PC-3 (cell line): Measurements from ENCODE around the gene SLC23A2.

ENCODE experiments used
- EZH2 ChIP-seq: fragments of 300-600 bp; sonication (generic); IDR thresholded peaks from one replicate; pipeline ENCODE4 v1.6.1; 2017; ENCODE audit warnings: antibody characterized with exemption, mild to moderate bottlenecking, low read length; ENCODE audit not compliant: unreplicated experiment
- EZH2phosphoT487 ChIP-seq: fragments of 300-600 bp; sonication (generic); IDR thresholded peaks from 2 replicates; pipeline ENCODE4 v1.6.1; 2018; ENCODE audit warnings: mild to moderate bottlenecking, antibody characterized with exemption, low read length, borderline replicate concordance
- TF ChIP-seq, protein P1 (sequence below): fragments of 300-600 bp; sonication (generic); conservative IDR thresholded peaks from 2 replicates; pipeline ENCODE4 v1.5.1; 2017; ENCODE audit warnings: antibody characterized with exemption, low read depth, mild to moderate bottlenecking, low read length

DNA sequence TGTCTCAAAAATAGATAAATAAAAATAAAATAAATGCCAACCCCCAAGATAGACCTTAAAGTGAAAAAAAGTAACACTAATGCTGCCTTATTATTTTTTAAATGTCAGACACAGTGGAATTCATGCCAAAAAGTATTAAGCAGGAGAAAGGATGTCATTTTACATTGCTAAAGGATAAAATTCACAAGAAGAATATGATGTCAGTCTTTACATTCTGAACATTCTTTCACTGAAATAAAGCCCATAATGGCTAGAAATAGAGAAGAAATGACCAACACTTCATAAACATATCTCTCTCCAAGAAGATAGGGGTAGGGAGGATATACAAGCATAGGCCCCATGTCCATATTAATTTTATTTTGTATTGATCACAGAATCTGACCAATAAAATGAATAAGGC lies 47.4 kb downstream of the SLC23A2 start:
- TF ChIP-seq EZH2, result no peak
- TF ChIP-seq, protein P1, sequence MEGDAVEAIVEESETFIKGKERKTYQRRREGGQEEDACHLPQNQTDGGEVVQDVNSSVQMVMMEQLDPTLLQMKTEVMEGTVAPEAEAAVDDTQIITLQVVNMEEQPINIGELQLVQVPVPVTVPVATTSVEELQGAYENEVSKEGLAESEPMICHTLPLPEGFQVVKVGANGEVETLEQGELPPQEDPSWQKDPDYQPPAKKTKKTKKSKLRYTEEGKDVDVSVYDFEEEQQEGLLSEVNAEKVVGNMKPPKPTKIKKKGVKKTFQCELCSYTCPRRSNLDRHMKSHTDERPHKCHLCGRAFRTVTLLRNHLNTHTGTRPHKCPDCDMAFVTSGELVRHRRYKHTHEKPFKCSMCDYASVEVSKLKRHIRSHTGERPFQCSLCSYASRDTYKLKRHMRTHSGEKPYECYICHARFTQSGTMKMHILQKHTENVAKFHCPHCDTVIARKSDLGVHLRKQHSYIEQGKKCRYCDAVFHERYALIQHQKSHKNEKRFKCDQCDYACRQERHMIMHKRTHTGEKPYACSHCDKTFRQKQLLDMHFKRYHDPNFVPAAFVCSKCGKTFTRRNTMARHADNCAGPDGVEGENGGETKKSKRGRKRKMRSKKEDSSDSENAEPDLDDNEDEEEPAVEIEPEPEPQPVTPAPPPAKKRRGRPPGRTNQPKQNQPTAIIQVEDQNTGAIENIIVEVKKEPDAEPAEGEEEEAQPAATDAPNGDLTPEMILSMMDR, result no peak
- TF ChIP-seq EZH2phosphoT487, result no peak
